HepG2 (cell line): ENCODE measurements around the gene TOMM7. TPM values are rescaled to one million over a fixed set of nuclear protein-coding genes. Genes with fewer than 3 reads are reported as not detected.

ENCODE experiments used
- ARHGAP35 ChIP-seq: sonication (generic); formaldehyde crosslinking; IDR thresholded peaks from 2 replicates; pipeline ENCODE4 v1.9.0; 2022; ENCODE audit warnings: mild to moderate bottlenecking, inconsistent platforms, moderate library complexity, missing genetic modification reagents, borderline replicate concordance
- ARID2 ChIP-seq: sonication (generic); formaldehyde crosslinking; IDR thresholded peaks from 2 replicates; pipeline ENCODE4 v1.8.1; 2022; ENCODE audit warnings: mild to moderate bottlenecking, missing genetic modification reagents, borderline replicate concordance
- ARNT ChIP-seq: fragments of 450-650 bp; IDR thresholded peaks from 2 replicates; pipeline ENCODE4 v1.6.1; 2017
- CBFB ChIP-seq: sonication (generic); formaldehyde crosslinking; IDR thresholded peaks from 2 replicates; pipeline ENCODE4 v1.4.0; 2020; ENCODE audit warnings: missing genetic modification reagents
- FLYWCH1 ChIP-seq: sonication (generic); formaldehyde crosslinking; IDR thresholded peaks from 2 replicates; pipeline ENCODE4 v1.8.1; 2023; ENCODE audit warnings: mild to moderate bottlenecking, missing genetic modification reagents
- FOXA3 ChIP-seq: IDR thresholded peaks from 2 replicates; pipeline ENCODE4 v1.6.1; 2016; ENCODE audit warnings: missing genetic modification reagents, missing compliant biosample characterization
- GTF2F1 ChIP-seq: fragments of 150-350 bp; IDR thresholded peaks from 2 replicates; pipeline ENCODE4 v1.6.1; 2014; ENCODE audit warnings: low read length
- HMG20B ChIP-seq: conservative IDR thresholded peaks from 2 replicates; pipeline ENCODE4 v1.6.1; 2016; ENCODE audit warnings: missing genetic modification reagents, missing compliant biosample characterization
- NR2F2 ChIP-seq: IDR thresholded peaks from 2 replicates; pipeline ENCODE4 v1.6.1; 2012; ENCODE audit warnings: low read depth, inconsistent platforms, borderline replicate concordance
- PAWR ChIP-seq: sonication (generic); formaldehyde crosslinking; IDR thresholded peaks from 2 replicates; pipeline ENCODE4 v1.4.0; 2020; ENCODE audit warnings: missing genetic modification reagents, mild to moderate bottlenecking, borderline replicate concordance
- POLR2A ChIP-seq, 2 experiments: IDR thresholded peaks; 2 replicates each; pipeline ENCODE4 v1.6.1; 2011; ENCODE audit warnings: low read depth in 2 of 2, low read length in 2 of 2, mild to moderate bottlenecking in 1 of 2, moderate library complexity in 1 of 2; ENCODE audit not compliant: insufficient read depth in 1 of 2
- SOX13 ChIP-seq, 3 experiments: fragments of 450-650 bp in 1 of 3; sonication (generic) in 1 of 3; formaldehyde crosslinking in 1 of 3; IDR thresholded peaks in 2 of 3; conservative IDR thresholded peaks in 1 of 3; 2 replicates each; pipeline versions ENCODE4 v1.5.0 to v1.6.1; 2016 to 2020; ENCODE audit warnings: antibody characterized with exemption in 1 of 3, mild to moderate bottlenecking in 1 of 3, missing compliant biosample characterization in 1 of 3, missing genetic modification reagents in 1 of 3, moderate library complexity in 1 of 3
- TCF7 ChIP-seq: sonication (generic); IDR thresholded peaks from 2 replicates; pipeline ENCODE4 v1.6.1; 2016; ENCODE audit warnings: antibody characterized with exemption, low read depth
- U2AF2 ChIP-seq: fragments of 200-400 bp; formaldehyde crosslinking; IDR thresholded peaks from 2 replicates; pipeline ENCODE4 v1.6.1; 2017; ENCODE audit warnings: low read depth, mild to moderate bottlenecking, low read length
- YEATS2 ChIP-seq: sonication (generic); formaldehyde crosslinking; IDR thresholded peaks from 2 replicates; pipeline ENCODE4 v1.4.0; 2020; ENCODE audit warnings: missing genetic modification reagents, borderline replicate concordance
- YY1 ChIP-seq: IDR thresholded peaks from 2 replicates; pipeline ENCODE4 v1.6.1; 2011; ENCODE audit warnings: low read length, low read depth, moderate library complexity, mild to moderate bottlenecking; ENCODE audit not compliant: insufficient read depth, insufficient replicate concordance
- ZNF136 ChIP-seq: sonication (generic); formaldehyde crosslinking; IDR thresholded peaks from 2 replicates; pipeline ENCODE4 v1.8.1; 2022; ENCODE audit warnings: low read depth, mild to moderate bottlenecking, moderate library complexity, missing genetic modification reagents
- ZNF143 ChIP-seq: sonication (generic); formaldehyde crosslinking; IDR thresholded peaks from 2 replicates; pipeline ENCODE4 v1.4.0; 2020; ENCODE audit warnings: missing genetic modification reagents
- ZNF264 ChIP-seq: sonication (generic); formaldehyde crosslinking; IDR thresholded peaks from 2 replicates; pipeline ENCODE4 v1.4.0; 2020; ENCODE audit warnings: missing genetic modification reagents
- ZNF563 ChIP-seq: sonication (generic); formaldehyde crosslinking; IDR thresholded peaks from 2 replicates; pipeline ENCODE4 v1.8.0; 2022; ENCODE audit warnings: mild to moderate bottlenecking, moderate library complexity, missing genetic modification reagents
- ZNF839 ChIP-seq: sonication (generic); formaldehyde crosslinking; IDR thresholded peaks from 2 replicates; pipeline ENCODE4 v1.4.0; 2020; ENCODE audit warnings: missing genetic modification reagents, mild to moderate bottlenecking, borderline replicate concordance
- polyA plus RNA-seq, 8 experiments: library from polyadenylated mRNA; depleted of rRNA in 3 of 8; stranded (reverse) in 7 of 8; unstranded in 1 of 8; fragments of >200 nt; fragmentation: Illumina TruSeq in 4 of 8; extraction: Trizol in 4 of 8; gene quantifications; 2 replicates each; pipeline versions ENCODE4 v1.2.1 to v1.2.3, GENCODE V29; 2011 to 2016; ENCODE audit warnings: low read depth in 4 of 8, missing spikeins in 1 of 8, mixed read lengths in 1 of 8; ENCODE audit not compliant: insufficient read depth in 1 of 8
- total RNA-seq, 5 experiments: library from RNA; depleted of rRNA; stranded (reverse); fragments of >200 nt; fragmentation: Illumina TruSeq; extraction: Trizol; gene quantifications; 2 replicates each; pipeline ENCODE4 v1.2.3, GENCODE V29; 2016; ENCODE audit warnings: low read depth in 1 of 5
- TF ChIP-seq, protein P1 (sequence below): sonication (generic); formaldehyde crosslinking; IDR thresholded peaks from 2 replicates; pipeline ENCODE4 v1.5.1; 2020; ENCODE audit warnings: missing genetic modification reagents, mild to moderate bottlenecking, borderline replicate concordance
- TF ChIP-seq, protein P2 (sequence below): sonication (generic); formaldehyde crosslinking; IDR thresholded peaks from 2 replicates; pipeline ENCODE4 v1.8.0; 2022; ENCODE audit warnings: mild to moderate bottlenecking, missing genetic modification reagents
- TF ChIP-seq, protein P3 (sequence below): sonication (generic); formaldehyde crosslinking; IDR thresholded peaks from 2 replicates; pipeline ENCODE4 v1.4.0; 2020; ENCODE audit warnings: missing genetic modification reagents
- TF ChIP-seq, protein P4 (sequence below): sonication (generic); formaldehyde crosslinking; IDR thresholded peaks from 2 replicates; pipeline ENCODE4 v1.4.0; 2020; ENCODE audit warnings: missing genetic modification reagents
- TF ChIP-seq, protein P5 (sequence below), 2 experiments: fragments of 450-650 bp in 1 of 2; sonication (generic) in 1 of 2; formaldehyde crosslinking; IDR thresholded peaks; 2 replicates each; pipeline versions ENCODE4 v1.5.0 to v1.8.0; 2020 to 2022; ENCODE audit warnings: mild to moderate bottlenecking in 1 of 2, missing genetic modification reagents in 1 of 2

The TOMM7 gene
- total and polyA plus RNA-seq, 2 of the 13 experiments (the other 11 are each of a cell fraction or from before 2014, with no cell fraction given) = 251 to 369 TPM

DNA sequence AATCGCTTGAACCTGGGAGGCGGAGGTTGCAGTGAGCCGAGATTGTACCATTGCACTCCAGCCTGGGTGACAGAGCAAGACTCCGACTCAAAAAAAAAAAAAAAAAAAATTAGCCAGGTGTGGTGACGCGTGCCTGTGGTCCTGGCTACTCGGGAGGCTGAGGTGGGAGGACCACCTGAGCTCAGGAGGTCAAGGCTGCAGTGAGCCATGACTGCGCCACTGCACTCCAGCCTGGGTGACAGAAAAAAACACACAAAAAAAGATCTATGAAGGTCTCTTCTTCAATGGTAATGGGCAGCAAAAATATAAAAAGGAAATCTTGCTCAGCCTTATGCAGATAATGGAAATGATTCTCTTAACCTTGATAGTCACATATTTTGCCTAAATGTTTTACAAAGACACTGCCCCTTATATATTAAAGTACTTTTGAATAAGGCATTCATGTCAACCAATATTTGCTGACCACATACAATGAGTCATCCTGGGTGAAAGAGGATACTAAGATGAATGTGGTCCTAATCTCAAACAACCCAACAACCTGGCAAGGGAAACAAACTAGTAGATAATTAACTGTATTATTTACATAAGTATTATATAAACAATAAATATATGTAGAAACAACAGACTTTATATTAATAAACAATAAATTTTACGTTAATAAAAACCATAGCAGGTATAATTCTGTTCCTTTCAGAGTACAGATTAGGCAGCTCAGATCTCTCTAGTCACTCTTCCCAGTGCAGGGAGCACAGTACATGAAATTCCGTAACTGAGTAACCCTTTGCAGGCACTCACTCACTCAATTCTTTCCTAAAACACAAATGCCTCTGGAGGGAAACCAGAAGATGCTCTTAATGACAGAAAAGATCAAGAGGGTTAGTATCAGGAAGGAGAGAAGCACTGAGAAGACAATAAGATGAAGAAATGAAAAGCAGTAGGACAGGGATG, 8.1 kb downstream of the TOMM7 start (continued):
- TF ChIP-seq, protein P1, sequence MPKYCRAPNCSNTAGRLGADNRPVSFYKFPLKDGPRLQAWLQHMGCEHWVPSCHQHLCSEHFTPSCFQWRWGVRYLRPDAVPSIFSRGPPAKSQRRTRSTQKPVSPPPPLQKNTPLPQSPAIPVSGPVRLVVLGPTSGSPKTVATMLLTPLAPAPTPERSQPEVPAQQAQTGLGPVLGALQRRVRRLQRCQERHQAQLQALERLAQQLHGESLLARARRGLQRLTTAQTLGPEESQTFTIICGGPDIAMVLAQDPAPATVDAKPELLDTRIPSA (CRISPR knock-in tag) = no peak
- TF ChIP-seq CBFB (CRISPR knock-in tag) (0 out of 2 replicates have a peak, but pooled peaks have one; percentile 34), ARID2 (CRISPR knock-in tag) (no peak), ARHGAP35 (CRISPR knock-in tag) (no peak), ZNF839 (CRISPR knock-in tag) (no peak), HMG20B (CRISPR knock-in tag) (no peak), PAWR (CRISPR knock-in tag) (no peak), FOXA3 (CRISPR knock-in tag) (peak; percentile 70), YY1 (no peak), GTF2F1 (no peak), U2AF2 (no peak), FLYWCH1 (CRISPR knock-in tag) (no peak), YEATS2 (CRISPR knock-in tag) (no peak), ZNF563 (CRISPR knock-in tag) (no peak), ZNF264 (CRISPR knock-in tag) (no peak), SOX13 (IDR thresholded peaks at IDR 0.05) (no peak), SOX13 (CRISPR knock-in tag; conservative IDR thresholded peaks at IDR 0.05 in 1 of 2, IDR thresholded peaks at IDR 0.05 in 1 of 2) (peak in 1 of 2 experiments; percentile 63; a peak in 2 of 4 replicates), ARNT (no peak), TCF7 (peak; percentile 71), POLR2A (IDR thresholded peaks at IDR 0.05; ENCODE audit: insufficient read depth in 1 of 2, low read depth in 2 of 2, low read length in 2 of 2) (no peak), ZNF136 (CRISPR knock-in tag) (no peak), NR2F2 (peak; percentile 53), ZNF143 (CRISPR knock-in tag) (no peak)
- TF ChIP-seq, protein P2, sequence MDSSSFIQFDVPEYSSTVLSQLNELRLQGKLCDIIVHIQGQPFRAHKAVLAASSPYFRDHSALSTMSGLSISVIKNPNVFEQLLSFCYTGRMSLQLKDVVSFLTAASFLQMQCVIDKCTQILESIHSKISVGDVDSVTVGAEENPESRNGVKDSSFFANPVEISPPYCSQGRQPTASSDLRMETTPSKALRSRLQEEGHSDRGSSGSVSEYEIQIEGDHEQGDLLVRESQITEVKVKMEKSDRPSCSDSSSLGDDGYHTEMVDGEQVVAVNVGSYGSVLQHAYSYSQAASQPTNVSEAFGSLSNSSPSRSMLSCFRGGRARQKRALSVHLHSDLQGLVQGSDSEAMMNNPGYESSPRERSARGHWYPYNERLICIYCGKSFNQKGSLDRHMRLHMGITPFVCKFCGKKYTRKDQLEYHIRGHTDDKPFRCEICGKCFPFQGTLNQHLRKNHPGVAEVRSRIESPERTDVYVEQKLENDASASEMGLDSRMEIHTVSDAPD = no peak
- TF ChIP-seq, protein P3, sequence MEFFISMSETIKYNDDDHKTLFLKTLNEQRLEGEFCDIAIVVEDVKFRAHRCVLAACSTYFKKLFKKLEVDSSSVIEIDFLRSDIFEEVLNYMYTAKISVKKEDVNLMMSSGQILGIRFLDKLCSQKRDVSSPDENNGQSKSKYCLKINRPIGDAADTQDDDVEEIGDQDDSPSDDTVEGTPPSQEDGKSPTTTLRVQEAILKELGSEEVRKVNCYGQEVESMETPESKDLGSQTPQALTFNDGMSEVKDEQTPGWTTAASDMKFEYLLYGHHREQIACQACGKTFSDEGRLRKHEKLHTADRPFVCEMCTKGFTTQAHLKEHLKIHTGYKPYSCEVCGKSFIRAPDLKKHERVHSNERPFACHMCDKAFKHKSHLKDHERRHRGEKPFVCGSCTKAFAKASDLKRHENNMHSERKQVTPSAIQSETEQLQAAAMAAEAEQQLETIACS (CRISPR knock-in tag) = no peak
- TF ChIP-seq, protein P4, sequence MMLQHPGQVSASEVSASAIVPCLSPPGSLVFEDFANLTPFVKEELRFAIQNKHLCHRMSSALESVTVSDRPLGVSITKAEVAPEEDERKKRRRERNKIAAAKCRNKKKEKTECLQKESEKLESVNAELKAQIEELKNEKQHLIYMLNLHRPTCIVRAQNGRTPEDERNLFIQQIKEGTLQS (CRISPR knock-in tag) = peak; percentile 82
- TF ChIP-seq, protein P5, sequence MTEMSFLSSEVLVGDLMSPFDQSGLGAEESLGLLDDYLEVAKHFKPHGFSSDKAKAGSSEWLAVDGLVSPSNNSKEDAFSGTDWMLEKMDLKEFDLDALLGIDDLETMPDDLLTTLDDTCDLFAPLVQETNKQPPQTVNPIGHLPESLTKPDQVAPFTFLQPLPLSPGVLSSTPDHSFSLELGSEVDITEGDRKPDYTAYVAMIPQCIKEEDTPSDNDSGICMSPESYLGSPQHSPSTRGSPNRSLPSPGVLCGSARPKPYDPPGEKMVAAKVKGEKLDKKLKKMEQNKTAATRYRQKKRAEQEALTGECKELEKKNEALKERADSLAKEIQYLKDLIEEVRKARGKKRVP (CRISPR knock-in tag; IDR thresholded peaks at IDR 0.05) = no peak
